Hindlimb muscle (tissue), 1 donor: ENCODE data around the gene RUSF1. TPM values are rescaled to one million over a fixed set of nuclear protein-coding genes. Genes with fewer than 3 reads are reported as not detected.
A peak's percentile ranks its signal among the peaks of the same experiment; 100 is the strongest.
"Not testable (repeated sequence)": the region's sequence is repeated elsewhere in the genome, so short reads cannot be mapped to it uniquely, and the experiment has no call there.

ENCODE experiments used
- DNase-seq: peaks from one replicate; pipeline ENCODE4 v3.0.0-alpha.2; 2013
- polyA plus RNA-seq: library from polyadenylated mRNA; unstranded; fragments of 120-200 nt; gene quantifications from one replicate; pipeline ENCODE4 v1.2.1, GENCODE V29; 2013; ENCODE audit not compliant: insufficient read length

The RUSF1 gene
- polyA plus RNA-seq, 1 donor = 48.4 TPM

DNA sequence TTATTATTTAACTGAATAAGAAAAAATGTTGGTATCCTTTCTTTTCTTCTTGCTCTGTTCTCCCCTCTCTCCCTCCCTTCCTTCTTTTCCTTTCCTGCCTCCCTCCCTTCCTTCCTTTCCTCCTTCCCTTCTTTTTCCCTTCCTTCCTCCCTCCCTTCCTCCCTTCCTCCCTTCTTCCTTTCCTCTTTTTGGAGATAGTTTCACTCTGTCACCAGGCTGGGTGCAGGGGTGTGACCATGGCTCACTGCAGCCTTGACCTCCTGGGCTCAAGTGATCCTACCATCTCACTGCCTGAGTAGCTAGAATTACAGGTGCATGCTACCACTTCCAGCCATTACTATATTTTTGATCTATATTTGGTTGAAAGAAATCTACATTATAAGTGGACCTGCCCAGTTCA lies 5.7 kb upstream of the RUSF1 start:
- no peak for DNase-seq

DNA sequence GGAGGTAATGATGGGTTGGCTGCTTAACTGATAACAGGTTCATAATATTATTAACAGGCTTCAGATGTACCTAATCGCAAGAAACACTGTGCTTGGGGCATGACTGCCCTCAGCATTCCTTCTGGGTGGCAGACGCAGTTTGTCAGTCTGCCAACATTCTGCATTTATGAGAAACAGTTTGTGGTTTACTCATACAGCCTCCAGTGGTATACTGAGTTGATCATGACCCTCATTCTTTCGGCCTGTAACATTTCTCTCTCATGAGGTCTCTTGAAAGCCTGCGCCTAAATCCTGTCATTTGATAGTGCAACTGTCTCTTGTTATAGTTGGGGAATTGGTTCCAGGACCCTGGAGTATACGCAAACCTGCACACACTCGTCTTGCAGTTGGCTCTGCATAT lies 4.9 kb upstream of the RUSF1 start:
- DNase-seq = no peak

DNA sequence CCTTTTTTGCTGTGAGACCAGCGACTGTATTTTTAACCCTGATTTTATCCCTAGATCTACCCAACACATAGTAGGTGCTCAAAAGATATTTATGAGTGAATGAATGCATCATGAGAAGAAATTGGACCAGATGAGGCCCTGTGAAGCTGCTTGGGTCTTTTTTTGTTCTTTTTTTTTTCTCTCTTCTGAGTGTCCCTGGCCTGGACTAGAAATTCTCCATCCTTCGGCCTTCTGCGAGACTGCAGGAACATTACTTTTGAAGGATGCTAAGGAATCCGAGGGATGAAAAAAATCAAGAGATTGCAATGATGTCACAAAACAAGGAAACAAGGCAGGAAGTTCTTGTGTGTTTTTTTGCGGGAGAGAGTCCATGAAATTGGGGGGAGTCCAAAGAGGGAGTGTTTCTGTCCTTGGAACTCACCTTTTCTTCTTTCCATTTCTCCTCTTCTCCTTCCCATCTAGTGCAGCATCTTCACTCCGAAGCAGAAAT lies 560 bp upstream of the RUSF1 start:
- peak; percentile 63 for DNase-seq

DNA sequence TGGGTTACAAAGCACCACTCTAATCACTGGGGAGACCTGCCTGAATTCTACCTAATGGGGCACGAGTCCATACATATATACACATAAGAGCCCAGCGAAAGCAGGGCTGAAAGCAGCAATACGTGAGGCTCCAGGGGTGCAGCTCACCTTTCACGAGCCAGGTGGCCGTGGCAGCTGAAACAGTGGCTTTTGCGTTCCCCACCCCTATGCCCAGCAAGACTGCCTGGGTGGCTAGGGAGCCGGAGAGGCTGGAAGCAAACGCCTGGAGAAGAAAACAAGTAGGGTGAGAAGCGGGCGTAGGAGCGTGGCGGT lies 618 bp downstream of the RUSF1 start:
- no peak for DNase-seq

DNA sequence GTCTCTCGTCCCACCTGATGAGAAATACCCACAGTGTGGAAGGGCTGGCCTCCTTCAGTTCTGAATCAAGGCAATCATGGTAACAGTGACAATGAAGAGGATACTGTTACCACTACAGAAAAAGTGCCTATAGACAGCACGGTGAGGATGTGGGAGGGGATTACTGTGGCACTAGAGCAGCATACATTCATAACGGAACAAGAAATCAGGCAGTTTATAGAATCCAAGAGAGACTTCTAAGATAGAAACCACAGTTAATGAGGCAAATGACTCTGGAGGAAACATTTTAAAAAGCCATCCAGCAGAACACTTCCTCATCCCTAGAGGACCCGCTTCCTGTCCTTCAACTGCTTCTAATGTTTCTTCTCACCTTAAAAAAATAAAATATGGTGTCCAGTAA lies 2.7 kb downstream of the RUSF1 start:
- no peak for DNase-seq

DNA sequence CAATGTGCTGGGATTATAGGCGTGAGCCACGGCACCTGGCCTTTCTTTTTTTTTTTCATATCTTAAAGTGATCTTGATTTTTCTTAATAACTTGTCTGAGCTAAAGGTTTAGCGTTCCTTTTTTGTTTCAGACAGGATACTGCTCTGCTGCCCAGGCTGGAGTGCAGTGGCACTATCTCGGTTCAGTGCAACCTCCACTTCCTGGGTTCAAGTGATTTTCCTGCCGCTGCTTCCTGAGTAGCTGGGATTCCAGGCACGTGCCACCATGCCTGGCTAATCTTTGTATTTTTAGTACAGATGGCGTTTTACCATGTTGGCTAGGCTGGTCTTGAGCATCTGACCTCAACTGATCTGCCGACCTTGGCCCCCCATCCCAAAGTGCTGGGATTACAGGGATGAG lies 4.0 kb downstream of the RUSF1 start:
- no peak for DNase-seq

DNA sequence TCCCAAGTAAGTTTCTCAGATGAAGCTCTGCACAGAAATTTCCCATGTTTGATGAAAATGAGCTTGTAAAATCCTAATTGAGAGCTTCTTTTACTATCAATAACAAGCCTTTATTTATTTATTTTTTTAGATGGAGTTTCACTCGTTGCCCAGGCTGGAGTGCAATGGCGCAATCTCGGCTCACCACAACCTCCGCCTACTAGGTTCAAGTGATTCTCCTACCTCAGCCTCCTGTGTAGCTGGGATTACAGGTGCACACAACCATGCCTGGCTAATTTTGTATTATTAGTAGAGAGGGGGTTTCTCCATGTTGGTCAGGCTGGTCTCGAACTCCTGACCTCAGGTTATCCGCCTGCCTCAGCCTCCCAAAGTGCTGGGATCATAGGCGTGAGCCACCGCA lies 4.6 kb downstream of the RUSF1 start:
- not testable (repeated sequence) for DNase-seq

DNA sequence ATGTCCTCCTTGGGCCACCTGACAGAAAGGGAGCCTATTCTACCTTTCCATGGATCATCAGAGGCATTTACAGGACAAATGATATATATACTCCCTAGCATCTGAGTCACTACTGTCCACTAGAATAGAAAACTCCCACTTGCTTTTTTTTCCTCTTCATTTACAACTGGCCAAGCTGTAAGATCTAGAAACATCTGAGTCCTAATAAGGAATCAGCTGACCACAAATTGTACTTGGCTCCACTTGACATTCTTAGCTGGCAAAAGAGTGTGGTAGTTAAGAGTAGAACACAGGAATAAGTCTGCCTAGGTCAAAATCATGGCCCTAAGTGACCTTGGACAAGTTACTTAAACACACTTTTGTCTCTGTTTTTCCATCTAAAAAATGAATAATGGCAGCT lies 5.2 kb downstream of the RUSF1 start:
- no peak for DNase-seq

DNA sequence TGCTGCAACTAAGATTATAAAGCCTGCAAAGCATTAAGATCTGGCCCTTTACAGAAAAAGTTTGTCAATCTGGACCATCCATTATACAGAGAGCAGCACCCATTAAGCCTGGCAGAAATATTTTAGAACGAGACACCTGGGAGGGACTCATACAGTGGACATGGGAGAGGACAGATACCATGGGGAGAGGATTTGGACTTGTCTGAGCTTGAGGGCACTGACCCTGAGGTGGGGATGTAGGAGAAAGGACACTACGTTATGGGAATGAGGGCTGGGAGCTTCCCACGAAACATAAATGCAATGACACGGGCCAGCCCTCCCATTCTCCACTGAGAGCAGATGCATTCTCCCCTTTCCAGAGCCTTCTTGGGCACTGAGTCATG lies 6.2 kb downstream of the RUSF1 start:
- DNase-seq = no peak

DNA sequence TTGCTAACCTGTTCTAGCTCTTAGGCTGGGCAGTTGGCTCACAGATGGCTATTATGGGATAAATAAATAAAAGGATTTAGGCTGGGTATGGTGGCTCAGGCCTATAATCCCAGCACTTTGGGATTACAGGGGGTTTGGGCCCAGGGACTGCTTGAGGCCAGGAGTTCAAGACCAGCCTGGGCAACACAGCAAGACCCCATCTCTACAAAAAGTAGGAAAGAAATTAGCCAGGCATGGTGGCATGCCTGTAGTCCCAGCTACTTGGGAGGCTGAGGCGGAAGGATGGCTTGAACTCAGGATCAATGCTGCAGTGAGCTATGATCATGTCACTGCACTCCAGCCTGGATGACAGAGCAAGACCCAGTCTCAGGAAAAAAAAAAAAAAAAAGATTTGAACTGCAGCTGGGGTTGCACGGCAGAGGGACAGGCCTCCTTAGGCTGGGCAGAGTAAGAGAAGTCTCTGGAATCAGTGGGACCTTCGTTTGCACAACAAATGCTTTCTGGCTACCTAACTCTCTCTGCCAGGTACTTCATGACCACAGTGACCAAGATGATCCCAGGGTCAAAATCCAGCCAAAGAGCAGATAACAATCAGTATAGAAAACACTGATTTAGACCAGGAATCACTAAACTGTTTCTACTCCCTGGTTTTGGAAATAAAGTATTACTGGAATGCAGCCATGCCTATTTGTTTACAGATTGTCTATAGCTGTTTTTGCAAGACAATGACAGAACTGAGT lies 6.8 kb downstream of the RUSF1 start:
- no peak for DNase-seq

DNA sequence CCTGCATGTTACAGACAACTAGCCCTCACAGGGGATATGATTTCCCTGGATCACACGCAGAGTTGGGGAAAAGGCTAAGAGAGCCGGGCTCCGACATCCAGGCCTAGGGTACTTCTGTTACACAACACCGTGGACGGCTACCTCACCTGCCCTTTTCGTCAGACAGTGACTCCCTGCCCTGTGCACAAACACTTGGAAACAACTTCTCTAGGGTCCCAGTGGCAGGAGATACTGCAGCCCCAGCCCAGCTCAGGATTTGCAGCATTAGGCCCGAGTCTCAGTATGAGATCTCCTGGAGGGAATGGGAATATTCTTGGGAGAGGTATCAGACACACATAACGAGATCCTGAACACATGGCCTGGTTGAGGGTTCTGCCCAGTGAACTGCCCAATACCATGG lies 8.3 kb downstream of the RUSF1 start:
- DNase-seq = no peak

DNA sequence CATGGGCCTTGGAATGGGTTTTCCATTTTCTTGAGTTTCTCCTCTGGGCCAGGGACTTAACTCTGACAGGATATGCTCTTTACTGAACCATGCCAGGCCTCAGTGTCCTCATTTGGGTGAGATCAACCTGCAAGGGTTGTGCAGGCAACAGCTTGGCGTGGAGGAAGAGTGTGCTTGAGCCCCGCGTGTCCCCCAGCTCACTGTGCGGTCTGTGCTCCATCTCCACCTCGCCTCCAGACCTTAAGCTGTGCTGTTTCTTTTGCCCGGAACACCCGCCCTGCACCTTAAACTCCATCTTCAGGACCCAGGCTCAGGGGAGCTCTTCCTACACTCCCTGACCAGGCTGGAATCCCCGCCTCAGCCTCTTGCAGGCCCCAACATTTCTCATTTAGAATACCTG lies 9.7 kb downstream of the RUSF1 start:
- no peak for DNase-seq

DNA sequence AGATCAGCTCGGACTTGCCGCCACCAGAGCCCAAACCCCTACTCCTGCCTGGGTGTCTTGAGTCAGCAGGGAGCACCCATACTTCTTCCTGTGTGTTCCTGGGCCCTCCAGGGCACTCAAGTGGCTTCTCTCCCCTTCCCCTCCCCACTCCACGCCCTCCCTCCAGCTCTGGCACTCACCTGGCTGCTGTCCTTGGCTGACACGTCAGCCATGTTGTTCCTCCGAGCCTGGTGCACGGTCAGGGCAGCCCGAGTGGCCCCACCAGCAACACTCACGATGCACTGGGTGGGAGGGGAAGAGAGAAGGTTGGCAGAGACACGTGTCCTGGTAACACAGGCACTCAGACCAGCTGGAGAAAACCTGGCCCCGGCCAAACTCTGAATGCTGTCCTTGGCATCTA lies 11.5 kb downstream of the RUSF1 start:
- no peak for DNase-seq

DNA sequence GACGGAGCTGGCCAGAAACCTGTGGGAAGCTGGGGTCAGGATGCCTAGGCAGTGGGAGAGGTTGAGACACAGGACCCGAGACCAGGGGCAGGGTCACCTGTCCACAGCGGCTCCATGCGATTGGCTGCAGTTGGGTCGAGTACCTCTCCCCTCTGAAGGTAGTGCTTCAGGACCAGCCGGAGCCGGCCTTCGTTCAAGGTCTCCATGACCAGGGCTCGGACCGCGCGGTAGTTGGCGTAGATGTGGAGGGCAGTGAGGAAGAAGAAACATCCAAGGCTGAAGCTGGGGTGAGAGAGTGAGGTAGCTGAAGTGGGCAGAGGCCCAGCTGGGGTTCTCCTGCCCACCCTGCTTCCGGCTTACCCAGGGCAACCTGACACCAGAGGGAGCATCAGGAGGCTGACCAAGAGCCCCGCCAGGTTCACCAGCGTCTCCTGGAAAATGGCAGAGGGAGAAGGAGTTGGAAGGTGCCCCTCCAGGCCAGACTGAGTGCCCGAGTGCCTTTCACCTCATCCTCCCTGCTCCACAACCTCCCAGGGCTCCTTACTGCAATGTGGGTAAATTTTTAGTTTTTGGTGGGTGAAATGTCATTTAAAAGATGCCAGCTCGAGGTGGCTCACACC lies 14.6 kb downstream of the RUSF1 start:
- no peak for DNase-seq

DNA sequence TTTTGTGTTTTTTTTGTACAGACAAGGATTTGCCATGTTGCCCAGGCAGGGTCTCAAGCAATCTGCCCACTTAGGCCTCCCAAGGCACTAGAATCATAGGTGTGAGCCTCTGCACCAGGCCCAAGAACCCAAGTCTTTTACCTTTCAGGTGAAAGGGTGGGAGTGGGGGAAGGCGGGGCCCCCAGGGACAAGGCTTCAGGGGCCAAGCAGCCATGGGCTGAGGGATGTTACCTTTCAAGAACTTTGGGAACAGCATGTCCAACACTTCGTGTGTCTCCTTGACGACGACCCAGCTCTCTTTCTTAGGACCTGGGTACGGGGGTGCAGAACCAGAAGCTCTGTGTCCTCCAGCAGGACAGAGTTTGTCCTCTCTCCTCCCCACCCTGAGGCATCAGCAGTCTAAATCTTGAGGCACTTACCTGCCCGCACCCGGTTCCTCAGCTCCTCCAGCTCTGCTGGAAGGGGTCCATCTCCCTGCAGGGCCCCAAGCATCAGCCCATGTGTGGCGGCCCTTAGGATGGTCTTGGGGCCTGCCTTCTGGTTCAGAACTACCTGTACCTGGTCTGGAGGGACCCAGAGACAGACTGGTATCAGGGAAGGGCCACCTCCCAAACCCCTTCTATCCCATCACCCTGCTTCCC lies 16.3 kb downstream of the RUSF1 start:
- no peak for DNase-seq

DNA sequence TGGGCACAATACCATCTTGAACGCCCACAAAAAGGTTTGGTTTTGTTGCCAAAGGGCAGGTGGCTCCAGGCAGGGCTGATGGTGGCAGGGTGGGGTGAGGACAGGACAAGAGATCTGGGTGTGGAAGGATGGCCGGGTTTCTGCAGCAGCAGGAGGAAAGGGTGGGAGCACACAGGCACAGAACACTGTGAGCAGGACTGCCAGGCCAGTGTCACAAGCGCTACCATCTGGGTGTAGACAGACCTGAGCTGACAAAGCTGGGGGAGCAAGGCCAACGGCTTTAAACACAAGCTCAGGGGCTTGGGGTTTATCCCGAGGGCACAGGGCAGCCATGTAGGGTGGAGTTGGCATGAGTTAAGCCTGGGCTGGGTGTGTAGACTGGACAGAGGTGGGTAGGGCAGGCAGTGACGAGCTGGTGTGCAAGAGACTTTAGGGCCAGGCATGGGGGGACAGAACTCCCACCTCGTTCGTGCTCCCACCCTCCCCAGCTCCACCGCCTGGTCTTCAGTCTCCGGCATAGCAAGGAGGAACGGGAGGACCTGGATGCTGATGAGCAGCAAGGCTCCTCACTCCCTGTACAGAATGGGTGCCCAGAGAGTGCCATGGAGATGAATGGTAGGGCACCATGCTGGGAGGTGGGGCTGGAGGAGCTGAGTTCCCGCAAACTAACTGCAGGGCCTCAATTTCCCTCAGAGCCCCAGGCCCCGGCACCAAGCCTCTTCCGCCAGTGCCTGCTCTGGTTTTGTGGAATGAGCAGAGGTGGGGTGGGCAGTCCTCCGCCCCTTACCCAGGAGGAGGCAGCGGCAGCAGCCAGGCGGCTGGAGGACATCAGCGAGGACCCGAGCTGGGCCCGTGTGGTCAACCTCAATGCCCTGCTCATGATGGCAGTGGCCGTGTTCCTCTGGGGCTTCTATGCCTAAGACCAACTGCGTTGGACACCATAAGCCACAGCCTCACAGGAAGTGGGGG lies 18.3 kb downstream of the RUSF1 start:
- no peak for DNase-seq

DNA sequence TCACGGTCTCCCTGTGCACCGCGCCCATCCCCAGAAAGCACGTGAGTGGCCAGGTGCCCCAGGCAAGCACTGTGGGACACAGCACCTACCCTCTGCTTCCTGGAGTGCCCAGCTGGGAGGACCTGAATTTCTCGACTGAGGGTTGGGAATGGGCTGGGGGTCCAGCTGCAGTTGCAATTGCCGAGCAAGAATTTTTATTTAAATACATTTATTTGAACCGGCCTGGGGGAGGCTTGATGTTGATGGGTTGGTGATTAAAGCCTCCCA lies 19.0 kb downstream of the RUSF1 start:
- DNase-seq = no peak

DNA sequence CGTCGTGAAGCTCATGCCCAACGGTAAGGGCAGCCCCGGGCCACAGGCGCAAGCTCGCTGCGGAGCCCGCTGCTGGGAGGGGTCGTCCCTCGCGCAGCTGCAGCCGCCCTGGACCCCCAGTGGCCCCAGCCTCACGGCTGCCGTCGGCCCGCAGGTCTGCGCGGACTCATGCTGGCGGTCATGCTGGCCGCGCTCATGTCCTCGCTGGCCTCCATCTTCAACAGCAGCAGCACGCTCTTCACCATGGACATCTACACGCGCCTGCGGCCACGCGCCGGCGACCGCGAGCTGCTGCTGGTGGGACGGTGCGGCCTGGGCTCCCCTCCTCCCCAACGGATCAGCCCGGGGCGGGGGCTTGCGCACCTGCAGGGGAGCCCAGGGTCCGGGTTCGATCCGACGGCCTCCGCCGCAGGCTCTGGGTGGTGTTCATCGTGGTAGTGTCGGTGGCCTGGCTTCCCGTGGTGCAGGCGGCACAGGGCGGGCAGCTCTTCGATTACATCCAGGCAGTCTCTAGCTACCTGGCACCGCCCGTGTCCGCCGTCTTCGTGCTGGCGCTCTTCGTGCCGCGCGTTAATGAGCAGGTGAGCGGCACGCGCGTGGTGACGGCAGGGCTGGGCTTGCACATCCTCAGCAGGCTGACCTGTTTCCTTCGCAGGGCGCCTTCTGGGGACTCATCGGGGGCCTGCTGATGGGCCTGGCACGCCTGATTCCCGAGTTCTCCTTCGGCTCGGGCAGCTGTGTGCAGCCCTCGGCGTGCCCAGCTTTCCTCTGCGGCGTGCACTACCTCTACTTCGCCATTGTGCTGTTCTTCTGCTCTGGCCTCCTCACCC lies 19.5 kb downstream of the RUSF1 start:
- DNase-seq = no peak

DNA sequence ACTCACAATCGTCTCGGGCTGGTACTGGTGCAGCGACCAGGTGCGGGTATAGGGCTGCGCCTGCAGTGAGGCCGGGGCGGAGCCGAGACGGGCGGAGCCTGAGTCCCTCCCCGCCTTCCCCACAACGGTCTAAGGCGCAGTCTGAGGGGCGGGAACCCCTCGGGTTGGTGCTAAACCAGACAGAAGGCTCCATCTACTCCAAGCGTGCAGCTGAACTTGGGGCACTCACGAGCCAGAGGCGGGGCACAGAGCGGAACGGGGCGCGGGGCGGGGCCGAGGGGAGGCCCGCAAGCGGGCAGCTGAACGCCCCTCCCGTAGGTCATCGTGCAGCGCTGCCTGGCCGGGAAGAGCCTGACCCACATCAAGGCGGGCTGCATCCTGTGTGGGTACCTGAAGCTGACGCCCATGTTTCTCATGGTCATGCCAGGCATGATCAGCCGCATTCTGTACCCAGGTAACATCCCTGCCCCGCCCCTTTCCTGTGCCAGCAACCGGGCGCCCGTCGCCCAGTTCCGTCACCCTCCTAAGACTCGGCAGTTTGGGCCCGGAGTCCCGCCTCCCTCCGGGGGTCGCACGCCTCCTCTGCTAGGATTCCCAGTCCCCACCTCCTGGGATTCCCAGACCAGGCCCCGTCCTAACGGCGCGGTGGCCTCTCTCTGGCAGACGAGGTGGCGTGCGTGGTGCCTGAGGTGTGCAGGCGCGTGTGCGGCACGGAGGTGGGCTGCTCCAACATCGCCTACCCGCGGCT lies 20.3 kb downstream of the RUSF1 start:
- no peak for DNase-seq

DNA sequence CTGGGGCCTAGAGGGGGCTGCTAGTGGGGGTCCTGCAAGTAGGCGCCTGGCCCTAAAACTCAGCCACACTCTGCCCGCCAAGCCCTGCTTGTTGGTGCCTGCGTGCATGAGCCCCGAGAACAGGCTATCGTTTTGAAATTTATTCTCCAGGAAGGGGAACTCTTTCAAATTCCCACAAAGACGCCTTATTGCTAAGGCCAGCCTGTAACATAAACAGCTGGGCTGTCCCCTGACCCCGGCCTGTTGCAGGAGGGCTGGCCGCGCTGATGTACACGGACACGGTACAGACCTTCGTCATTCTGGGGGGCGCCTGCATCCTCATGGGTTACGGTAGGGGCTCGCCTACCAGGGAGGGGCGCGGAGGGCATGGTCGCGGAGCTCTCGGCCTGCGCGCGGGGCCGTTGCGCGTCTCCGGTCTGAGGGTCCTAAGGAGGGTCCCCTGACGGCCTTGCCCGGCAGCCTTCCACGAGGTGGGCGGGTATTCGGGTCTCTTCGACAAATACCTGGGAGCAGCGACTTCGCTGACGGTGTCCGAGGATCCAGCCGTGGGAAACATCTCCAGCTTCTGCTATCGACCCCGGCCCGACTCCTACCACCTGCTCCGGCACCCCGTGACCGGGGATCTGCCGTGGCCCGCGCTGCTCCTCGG lies 21.0 kb downstream of the RUSF1 start:
- DNase-seq = no peak

DNA sequence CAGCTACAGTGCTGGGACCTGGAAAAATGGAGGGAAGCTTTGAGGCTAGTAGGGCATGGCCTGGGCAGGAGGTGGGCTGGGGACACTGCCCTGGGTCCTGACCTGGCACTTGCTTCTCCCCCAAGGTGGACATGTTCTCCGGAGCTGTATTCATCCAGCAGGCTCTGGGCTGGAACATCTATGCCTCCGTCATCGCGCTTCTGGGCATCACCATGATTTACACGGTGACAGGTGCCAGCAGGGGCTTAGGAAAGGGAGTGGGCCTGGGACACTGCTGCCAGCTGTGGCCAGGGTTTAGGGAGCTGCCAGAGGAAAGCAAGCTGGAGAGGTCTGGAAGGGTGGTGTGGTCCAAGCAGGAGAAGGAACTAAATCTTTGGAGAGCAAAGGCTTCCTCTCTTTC lies 22.1 kb downstream of the RUSF1 start:
- DNase-seq = no peak
